GM06990 (cell line): ENCODE measurements around the gene NEU3.

Experiments
- DNase-seq: peaks from one replicate; pipeline ENCODE4 v3.0.0-alpha.2; 2011; ENCODE audit not compliant: insufficient read length; ENCODE audit errors: extremely low read depth
- H3K27me3 ChIP-seq: replicated peaks from 2 replicates; pipeline ENCODE4 v1.6.0; 2011; ENCODE audit warnings: low read length; ENCODE audit not compliant: control insufficient read depth, insufficient read depth
- H3K36me3 ChIP-seq: 2 replicates; pipeline ENCODE4 v1.5.1; 2011; ENCODE audit warnings: low read length; ENCODE audit not compliant: control insufficient read depth, insufficient read depth
- H3K4me3 ChIP-seq: replicated peaks from 2 replicates; pipeline ENCODE4 v1.5.1; 2011; ENCODE audit warnings: low read depth, mild to moderate bottlenecking, control low read depth, low read length
- CTCF ChIP-seq: IDR thresholded peaks from 2 replicates; pipeline ENCODE4 v1.5.1; 2011; ENCODE audit warnings: low read length, control low read depth, mild to moderate bottlenecking, inconsistent platforms; ENCODE audit not compliant: insufficient read depth, poor library complexity, severe bottlenecking

Gene NEU3, protein sequence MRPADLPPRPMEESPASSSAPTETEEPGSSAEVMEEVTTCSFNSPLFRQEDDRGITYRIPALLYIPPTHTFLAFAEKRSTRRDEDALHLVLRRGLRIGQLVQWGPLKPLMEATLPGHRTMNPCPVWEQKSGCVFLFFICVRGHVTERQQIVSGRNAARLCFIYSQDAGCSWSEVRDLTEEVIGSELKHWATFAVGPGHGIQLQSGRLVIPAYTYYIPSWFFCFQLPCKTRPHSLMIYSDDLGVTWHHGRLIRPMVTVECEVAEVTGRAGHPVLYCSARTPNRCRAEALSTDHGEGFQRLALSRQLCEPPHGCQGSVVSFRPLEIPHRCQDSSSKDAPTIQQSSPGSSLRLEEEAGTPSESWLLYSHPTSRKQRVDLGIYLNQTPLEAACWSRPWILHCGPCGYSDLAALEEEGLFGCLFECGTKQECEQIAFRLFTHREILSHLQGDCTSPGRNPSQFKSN

GRCh38 chr11:74988541-74989259 is at the start of gene NEU3:
Gene NEU3, plus strand, starts transcription at chr11:74988933. Its CDS starts 128 bp downstream, at chr11:74989061.
- H3K36me3 ChIP-seq: no peaks in the 10 kb centered on the region
- DNase-seq: peak; percentile 88
- H3K27me3 ChIP-seq: no peaks in the 10 kb centered on the region
- H3K4me3 ChIP-seq: peak within 1 kb of the TSS; percentile 75
- no peak for TF ChIP-seq CTCF

DNA sequence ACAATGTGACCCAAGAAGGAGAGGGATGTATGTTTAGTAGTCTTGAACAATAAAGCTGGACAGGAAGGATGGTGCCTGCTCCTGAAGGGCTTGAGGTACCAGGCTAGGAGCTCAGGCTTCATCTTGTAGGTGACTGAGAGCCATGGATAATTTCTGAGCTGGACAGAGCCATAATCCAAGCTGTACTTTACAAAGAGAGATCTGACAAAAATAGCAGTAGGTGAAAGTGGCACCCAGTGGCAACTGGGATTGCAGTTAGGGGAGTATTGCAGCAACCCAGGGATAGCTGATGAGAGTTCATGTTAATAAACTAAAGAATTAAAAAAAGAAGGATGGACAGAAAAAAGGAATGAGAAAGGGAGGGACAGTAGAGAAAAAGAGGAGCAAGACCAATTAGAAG is 47.2 kb upstream of the NEU3 start:
- DNase-seq: no peak
- Histone ChIP-seq H3K4me3 (no peak overlapping the region), H3K36me3 (peaks cover 8% of the 10 kb centered on the region), H3K27me3 (no peaks in the 10 kb centered on the region)
- no peak for TF ChIP-seq CTCF

DNA sequence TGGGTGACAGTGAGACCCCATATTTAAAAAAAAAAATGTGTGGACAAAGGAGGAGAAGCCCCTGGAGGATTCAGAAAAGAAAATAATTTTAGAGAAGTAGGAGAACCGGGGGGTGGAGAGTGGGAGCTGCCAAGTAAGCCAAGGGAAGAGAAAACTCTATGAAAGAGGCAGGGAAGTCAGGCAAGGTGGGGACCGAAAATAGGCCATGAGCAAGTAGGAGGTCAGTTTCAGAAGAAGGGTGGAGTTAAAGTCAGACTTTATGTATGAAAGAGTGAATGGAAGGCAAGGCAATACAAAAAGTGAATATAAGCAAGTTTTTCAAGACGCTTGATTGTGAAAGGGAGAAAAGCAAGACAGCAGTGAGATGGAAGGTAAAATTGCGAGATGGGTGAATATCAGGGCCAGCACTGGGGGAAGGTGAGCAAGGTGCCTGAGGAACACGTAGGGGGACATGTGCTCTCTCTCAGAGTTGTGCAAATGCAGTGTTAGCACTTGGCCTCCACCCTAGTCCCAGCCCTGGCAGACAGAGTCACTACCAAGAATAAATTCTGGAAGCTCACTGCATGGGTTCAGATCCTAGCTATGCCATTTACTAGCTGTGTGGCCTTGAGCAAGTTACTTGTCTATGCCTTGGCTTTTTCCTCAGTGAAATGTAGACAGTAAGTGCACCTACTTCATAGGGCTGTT is 46.5 kb upstream of the NEU3 start:
- Histone ChIP-seq H3K36me3 (peaks cover 6% of the 10 kb centered on the region), H3K4me3 (no peak overlapping the region), H3K27me3 (no peaks in the 10 kb centered on the region)
- DNase-seq: no peak
- no peak for TF ChIP-seq CTCF

- DNase-seq: no peak
- no peak for TF ChIP-seq CTCF
- H3K4me3 ChIP-seq: peak overlapping the region; percentile 99
- H3K36me3 ChIP-seq: no peaks in the 10 kb centered on the region; the same call in 1 of the 2 replicates
- no peaks in the 10 kb centered on the region for H3K27me3 ChIP-seq
Measured at GRCh38 chr11:74948546-74948897, 40.2 kb upstream of the NEU3 start.

DNA sequence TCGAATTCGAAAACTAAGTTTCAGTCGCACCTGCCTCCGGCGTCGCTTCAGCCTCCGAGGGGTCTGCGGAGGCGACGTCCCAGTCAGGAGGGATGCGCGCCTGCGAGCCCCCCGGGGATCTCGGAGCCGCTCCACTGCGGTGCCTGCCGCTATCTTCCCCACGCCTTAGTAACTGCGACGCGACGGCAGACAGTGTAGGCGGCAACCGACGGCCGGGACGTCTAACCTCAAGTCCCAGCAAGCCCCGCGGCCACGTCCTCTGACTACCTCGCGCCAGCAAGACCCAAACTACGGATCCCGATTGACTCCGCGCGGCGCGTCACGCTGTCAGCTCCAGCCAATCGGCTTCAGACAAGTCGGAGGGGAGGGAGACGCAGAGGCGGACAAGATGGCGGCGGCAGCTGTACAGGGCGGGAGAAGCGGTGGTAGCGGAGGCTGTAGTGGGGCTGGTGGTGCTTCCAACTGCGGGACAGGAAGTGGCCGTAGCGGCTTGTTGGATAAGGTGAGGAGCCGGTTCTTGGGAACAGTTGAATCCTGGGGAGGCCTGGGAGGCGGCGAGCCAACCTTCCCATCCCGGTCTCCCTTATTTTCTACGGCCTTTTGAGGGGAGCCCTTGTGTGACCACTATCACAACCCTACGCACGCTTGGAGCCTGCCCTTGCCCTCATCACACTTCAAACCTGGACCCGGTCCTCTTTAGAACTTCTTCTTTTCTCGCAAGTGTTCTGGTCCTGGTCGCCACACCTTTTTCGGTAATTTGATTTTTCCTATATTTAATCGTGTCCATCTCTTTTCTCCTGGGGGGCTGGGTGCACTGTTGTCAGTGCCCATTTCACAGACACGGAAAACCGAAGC is 39.6 kb upstream of the NEU3 start, which contains the start of the genes SPCS2 and XRRA1:
SPCS2 (plus strand) TSS at position 369 of the 855 bp plus-strand sequence; CDS start at position 389, 20 bp downstream.
XRRA1 (minus strand) TSS at position 194 of the 855 bp plus-strand sequence. CDS start 8,213 bp downstream, outside the sequence.
- no peak for TF ChIP-seq CTCF
- H3K4me3 ChIP-seq: peak within 1 kb of the TSS; percentile 99
- H3K36me3 ChIP-seq: no peaks in the 10 kb centered on the region; the same call in 1 of the 2 replicates
- no peaks in the 10 kb centered on the region for H3K27me3 ChIP-seq
- DNase-seq: peak; percentile 99
